GM12873 (cell line): ENCODE results near the gene ITGA7.
A peak's percentile ranks its signal among the peaks of the same experiment; 100 is the strongest.

ENCODE experiments used
- TF ChIP-seq, protein P1 (sequence below): IDR thresholded peaks from 2 replicates; pipeline ENCODE4 v1.5.1; 2012; ENCODE audit warnings: low read depth, mild to moderate bottlenecking, moderate library complexity, low read length, control low read depth; ENCODE audit not compliant: insufficient read depth; ENCODE audit errors: missing control alignments

The ITGA7 gene

DNA sequence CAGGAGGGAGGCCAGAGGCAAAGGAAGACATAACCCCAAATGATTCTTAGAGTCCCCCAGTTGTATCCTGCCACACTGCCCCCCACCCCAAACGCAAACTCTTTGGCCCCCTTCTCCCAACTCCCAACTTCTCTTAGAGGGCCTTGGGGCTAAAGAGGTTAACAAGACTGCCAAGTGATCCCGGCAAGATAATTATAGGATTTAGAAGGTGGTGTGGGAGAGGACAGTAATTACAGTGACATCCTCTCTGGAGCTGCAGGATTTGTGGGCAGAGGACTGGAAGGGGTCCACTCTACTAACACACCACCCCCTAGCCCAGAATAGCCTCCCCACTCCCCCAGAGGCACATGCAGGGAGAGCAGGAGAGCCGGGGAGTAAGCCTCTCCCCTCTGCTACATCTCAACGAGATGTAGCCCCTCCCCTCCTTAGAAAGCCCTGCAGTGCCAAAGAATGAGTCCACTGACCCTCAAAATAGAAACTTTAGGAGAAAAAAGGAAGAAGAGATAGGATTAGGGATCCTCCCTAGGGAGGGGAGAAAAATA is 29.9 kb upstream of the ITGA7 start:
- TF ChIP-seq, protein P1, sequence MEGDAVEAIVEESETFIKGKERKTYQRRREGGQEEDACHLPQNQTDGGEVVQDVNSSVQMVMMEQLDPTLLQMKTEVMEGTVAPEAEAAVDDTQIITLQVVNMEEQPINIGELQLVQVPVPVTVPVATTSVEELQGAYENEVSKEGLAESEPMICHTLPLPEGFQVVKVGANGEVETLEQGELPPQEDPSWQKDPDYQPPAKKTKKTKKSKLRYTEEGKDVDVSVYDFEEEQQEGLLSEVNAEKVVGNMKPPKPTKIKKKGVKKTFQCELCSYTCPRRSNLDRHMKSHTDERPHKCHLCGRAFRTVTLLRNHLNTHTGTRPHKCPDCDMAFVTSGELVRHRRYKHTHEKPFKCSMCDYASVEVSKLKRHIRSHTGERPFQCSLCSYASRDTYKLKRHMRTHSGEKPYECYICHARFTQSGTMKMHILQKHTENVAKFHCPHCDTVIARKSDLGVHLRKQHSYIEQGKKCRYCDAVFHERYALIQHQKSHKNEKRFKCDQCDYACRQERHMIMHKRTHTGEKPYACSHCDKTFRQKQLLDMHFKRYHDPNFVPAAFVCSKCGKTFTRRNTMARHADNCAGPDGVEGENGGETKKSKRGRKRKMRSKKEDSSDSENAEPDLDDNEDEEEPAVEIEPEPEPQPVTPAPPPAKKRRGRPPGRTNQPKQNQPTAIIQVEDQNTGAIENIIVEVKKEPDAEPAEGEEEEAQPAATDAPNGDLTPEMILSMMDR: peak; percentile 16

DNA sequence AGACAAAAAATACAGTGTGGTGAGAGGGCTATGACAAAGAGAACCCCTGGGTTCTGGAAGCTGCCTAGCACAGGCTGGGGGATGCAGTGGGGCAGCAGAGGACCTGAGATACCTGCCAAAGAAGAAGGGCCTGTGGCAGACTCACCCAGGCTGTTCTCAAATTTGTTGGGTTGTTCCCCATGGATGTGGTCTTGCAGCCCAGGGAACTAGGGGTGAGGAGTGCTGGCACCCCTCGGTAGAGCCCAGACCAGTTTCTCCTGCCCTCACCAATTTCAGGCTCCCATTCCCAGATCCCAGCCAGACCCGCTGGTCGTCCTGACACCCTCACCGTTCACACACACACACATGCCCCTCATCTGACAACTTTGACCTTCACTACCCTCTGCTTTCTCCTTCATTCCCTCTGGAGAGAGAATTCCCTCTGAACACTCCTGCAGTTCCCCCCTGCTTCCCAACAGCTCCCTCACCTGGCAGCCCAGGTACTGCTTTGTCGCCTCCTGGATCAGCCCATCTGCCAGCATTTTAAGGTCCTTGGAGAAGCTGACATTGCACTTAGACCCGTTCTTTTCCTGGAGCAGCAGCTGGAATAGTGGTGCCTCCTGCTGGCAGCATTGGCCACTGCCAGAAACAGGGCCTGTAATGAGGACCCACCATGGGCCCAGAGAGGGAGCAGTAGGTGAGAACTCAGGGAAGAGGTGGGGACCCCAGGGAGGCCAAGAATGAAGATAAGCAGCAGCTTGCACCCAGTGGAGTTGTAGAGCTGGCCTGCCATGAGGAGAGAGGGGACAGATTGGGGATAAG is 29.3 kb upstream of the ITGA7 start:
- TF ChIP-seq, protein P1: peak; percentile 86

DNA sequence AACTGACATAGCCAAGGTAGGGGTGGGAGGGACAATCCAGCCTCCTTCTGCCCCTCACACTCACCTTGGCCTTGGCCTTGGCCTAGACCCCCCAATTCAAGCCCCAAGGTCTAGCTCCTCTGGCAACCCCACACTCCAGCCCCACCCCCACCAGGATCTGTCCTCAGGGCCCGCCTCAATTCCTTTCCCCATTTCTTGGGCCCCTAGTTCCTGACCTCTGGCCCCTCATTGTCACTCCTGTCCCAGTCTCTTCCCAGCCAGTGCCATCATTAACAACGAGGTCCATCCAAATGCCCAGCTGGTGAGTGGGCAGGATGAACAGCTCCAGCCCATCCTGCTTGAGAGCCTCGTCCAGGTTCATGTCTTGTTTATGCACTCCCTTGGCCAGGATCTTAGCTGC is 28.4 kb upstream of the ITGA7 start:
- TF ChIP-seq, protein P1: no peak

DNA sequence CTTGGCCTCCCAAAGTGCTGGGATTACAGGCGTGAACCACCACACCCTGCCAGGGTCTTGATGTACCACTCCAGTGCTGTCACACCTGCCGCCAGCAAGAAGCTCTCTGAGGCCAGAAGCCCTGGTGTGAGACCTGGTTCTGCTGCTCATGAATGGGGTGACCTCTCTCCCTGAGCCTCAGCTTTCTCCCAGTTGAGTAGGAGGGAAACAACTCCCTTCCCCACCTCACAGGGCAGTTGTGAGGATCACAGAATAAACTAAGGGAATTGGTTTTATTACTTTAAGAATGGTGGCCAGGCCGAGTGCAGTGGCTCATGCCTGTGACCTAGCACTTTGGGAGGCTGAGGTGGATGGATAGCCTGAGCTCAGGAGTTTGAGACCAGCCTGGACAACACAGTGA is 26.9 kb upstream of the ITGA7 start:
- TF ChIP-seq, protein P1: no peak

DNA sequence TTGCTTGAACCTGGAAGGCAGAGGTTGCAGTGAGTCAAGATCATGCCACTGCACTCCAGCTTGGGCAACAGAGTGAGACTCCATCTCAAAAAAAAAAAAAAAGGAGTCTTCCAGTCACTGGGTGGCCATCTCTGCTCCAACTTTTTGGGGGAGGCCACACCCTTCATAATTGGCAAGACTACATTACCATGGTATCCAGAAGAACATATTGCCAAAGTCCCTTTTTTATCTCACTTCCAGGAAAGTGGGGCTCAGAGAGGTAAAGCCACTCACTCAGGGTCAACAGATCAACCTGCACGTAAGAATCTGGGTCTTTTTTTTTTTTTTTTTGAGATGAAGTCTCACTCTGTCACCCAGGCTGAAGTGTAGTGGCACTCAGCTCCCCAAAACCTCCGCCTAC is 26.2 kb upstream of the ITGA7 start:
- TF ChIP-seq, protein P1: no peak

DNA sequence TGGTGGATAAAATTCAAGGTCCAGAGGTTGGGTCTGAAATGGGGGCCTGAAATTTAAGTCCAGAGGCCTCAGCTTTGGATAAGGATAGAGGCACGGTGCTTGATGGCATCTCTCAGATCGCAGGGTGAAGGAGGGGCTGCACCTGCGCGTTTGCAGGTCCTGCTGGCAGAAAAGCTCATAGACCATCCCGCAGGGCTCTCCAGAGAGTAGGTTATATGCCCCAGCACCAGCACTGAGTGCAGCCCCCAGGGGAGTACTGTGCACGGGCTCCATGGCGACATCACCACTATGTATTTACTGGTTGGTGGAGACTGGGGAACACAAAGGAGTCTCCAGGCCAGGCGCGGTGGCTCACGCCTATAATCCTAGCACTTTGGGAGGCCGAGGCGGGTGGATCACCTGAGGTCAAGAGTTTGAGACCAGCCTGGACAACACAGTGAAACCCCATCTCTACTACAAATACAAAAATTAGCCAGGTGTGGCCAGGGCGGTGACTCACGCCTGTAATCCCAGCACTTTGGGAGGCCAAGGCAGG is 25.4 kb upstream of the ITGA7 start:
- TF ChIP-seq, protein P1: no peak

DNA sequence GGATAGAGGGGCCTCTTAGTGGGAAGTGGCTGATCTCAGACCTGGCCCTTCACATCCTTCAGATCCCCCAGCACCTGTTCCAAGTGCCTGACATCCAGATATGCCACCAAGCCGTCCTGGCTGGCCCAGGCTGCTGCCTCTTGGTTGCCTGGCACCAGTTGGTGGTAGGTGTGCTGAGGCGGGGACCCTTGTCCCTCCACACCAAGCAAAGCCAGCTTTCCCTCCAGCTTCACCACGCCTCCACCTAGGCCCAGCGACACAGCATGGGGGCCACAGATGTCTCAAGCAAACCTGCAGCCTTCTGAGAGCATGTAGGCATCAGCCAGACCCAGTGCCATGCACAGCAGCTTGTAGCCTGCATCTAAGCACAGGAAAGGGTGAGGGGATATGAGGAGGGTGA is 24.6 kb upstream of the ITGA7 start:
- TF ChIP-seq, protein P1: no peak
